B cell (primary cell): ENCODE measurements around the gene CEP68. TPM values are rescaled to one million over a fixed set of nuclear protein-coding genes. Genes with fewer than 3 reads are reported as not detected.

Experiments
- ATAC-seq: fragments of 200-7000 bp; cut with Tn5 transposase; one replicate; pipeline ENCODE4 v1.10.0; 2021; ENCODE audit warnings: low read depth, mild to moderate bottlenecking, moderate number of reproducible peaks, moderate library complexity
- CTCF ChIA-PET: fragments of 350-600 bp; sonication (Branson Sonifier 250); formaldehyde crosslinking; loops from one replicate; lab custom pipeline; 2021; ENCODE audit warnings: antibody characterized with exemption, inconsistent platforms; lab: Charles Lee
- POLR2A ChIA-PET: fragments of 350-600 bp; sonication (Branson Sonifier 250); formaldehyde crosslinking; loops from one replicate; lab custom pipeline; 2021; ENCODE audit warnings: antibody characterized with exemption; lab: Charles Lee
- DNase-seq: peaks from one replicate; pipeline ENCODE4 v3.0.0; 2013
- H2AFZ ChIP-seq: 2 replicates; pipeline ENCODE4 v1.6.1; 2012; ENCODE audit warnings: mild to moderate bottlenecking, low read depth, low read length; ENCODE audit not compliant: insufficient read depth, poor library complexity, severe bottlenecking
- H3K27ac ChIP-seq, 2 donors: 1 replicate in 1 of 2; 2 replicates in 1 of 2; pipeline ENCODE4 v1.5.1; 2012 to 2013; ENCODE audit warnings: low read length in 2 of 2, mild to moderate bottlenecking in 2 of 2, moderate library complexity in 1 of 2
- H3K27me3 ChIP-seq, 4 experiments: fragments of 200-600 bp in 1 of 4; sonication (generic) in 1 of 4; replicated peaks in 1 of 4; 1 replicate in 2 of 4; 2 replicates in 2 of 4; pipeline versions ENCODE4 v1.6.1 to v1.7.0; 2013 to 2016; ENCODE audit warnings: low read length in 3 of 4, mild to moderate bottlenecking in 2 of 4, mixed read lengths in 1 of 4, moderate library complexity in 1 of 4; ENCODE audit not compliant: insufficient read depth in 4 of 4, control insufficient read depth in 3 of 4; ENCODE audit errors: control extremely low read depth in 1 of 4
- H3K36me3 ChIP-seq, 2 experiments: replicated peaks in 1 of 2; 1 replicate in 1 of 2; 2 replicates in 1 of 2; pipeline versions ENCODE4 v1.6.1 to v1.7.1; 2013; ENCODE audit warnings: low read length in 1 of 2; ENCODE audit not compliant: insufficient read depth in 2 of 2, control insufficient read depth in 1 of 2; ENCODE audit errors: control extremely low read depth in 1 of 2, extremely low read depth in 1 of 2
- H3K4me1 ChIP-seq, 2 donors: fragments of 200-600 bp in 1 of 2; sonication (generic) in 1 of 2; 1 replicate in 1 of 2; 2 replicates in 1 of 2; pipeline versions ENCODE4 v1.5.1 to v1.6.1; 2013 to 2017; ENCODE audit warnings: low read length in 2 of 2; ENCODE audit not compliant: control insufficient read depth in 2 of 2, insufficient read depth in 2 of 2
- H3K4me2 ChIP-seq: replicated peaks from 2 replicates; pipeline ENCODE3; 2012; ENCODE audit warnings: mild to moderate bottlenecking, low read depth, low read length; ENCODE audit not compliant: poor library complexity, severe bottlenecking
- H3K4me3 ChIP-seq, 5 experiments: fragments of 200-600 bp in 1 of 5; sonication (generic) in 1 of 5; 1 replicate in 3 of 5; 2 replicates in 2 of 5; pipeline versions ENCODE4 v1.5.1 to v1.7.0; 2011 to 2016; ENCODE audit warnings: low read length in 4 of 5, mild to moderate bottlenecking in 4 of 5, low read depth in 2 of 5, control low read depth in 1 of 5, moderate library complexity in 1 of 5; ENCODE audit not compliant: insufficient read depth in 1 of 5; ENCODE audit errors: control extremely low read depth in 1 of 5, extremely low read depth in 1 of 5
- H3K79me2 ChIP-seq: fragments of 200-600 bp; sonication (generic); one replicate; pipeline ENCODE4 v1.6.0; 2016; ENCODE audit warnings: low read length; ENCODE audit not compliant: control insufficient read depth, insufficient read depth
- H3K9ac ChIP-seq: fragments of 200-600 bp; sonication (generic); 2 replicates; pipeline ENCODE4 v1.6.1; 2017; ENCODE audit warnings: mild to moderate bottlenecking, low read length, moderate library complexity
- H3K9me3 ChIP-seq, 3 donors: one replicate each; pipeline versions ENCODE4 v1.6.1 to v1.7.1; 2013; ENCODE audit warnings: low read length in 2 of 3; ENCODE audit not compliant: control insufficient read depth in 2 of 3, insufficient read depth in 1 of 3; ENCODE audit errors: control extremely low read depth in 1 of 3
- H4K20me1 ChIP-seq: 2 replicates; pipeline ENCODE4 v1.6.0; 2012; ENCODE audit warnings: mild to moderate bottlenecking, low read length; ENCODE audit not compliant: insufficient read depth, control insufficient read depth, poor library complexity, severe bottlenecking
- H3K27ac Mint-ChIP-seq: one replicate; pipeline ENCODE4 v1.8.0; 2021; ENCODE audit warnings: mixed read lengths
- H3K27me3 Mint-ChIP-seq: one replicate; pipeline ENCODE4 v1.8.0; 2021; ENCODE audit warnings: mixed read lengths
- H3K4me1 Mint-ChIP-seq: one replicate; pipeline ENCODE4 v1.8.0; 2021; ENCODE audit warnings: mixed read lengths
- H3K4me3 Mint-ChIP-seq: one replicate; pipeline ENCODE4 v1.8.0; 2021; ENCODE audit warnings: mixed read lengths
- H3K9me3 Mint-ChIP-seq: one replicate; pipeline ENCODE4 v1.8.0; 2022; ENCODE audit warnings: mixed read lengths; ENCODE audit not compliant: insufficient read depth
- EZH2 ChIP-seq: IDR thresholded peaks from 2 replicates; pipeline ENCODE4 v1.6.1; 2012; ENCODE audit warnings: borderline replicate concordance, low read depth, mild to moderate bottlenecking, moderate library complexity, low read length; ENCODE audit not compliant: insufficient read depth, poor library complexity, severe bottlenecking
- WGBS: methylation state at CpG from one replicate; pipeline ENCODE4 v1.1.5; 2013; ENCODE audit warnings: missing lambda C conversion rate; ENCODE audit not compliant: insufficient coverage; 5-methylcytosine and 5-hydroxymethylcytosine counted together
- intact Hi-C: fragments of 100-400 bp; cut with micrococcal nuclease; formaldehyde crosslinking; loops from one replicate; pipeline ENCODE4 v1.10.0; 2022
- polyA plus RNA-seq: library from polyadenylated mRNA; depleted of rRNA; stranded (reverse); fragments of >200 nt; gene quantifications from 2 replicates; pipeline ENCODE4 v1.2.3, GENCODE V29; 2012
- total RNA-seq, 2 donors: library from RNA; stranded (reverse); fragments of 120-200 nt in 1 of 2; gene quantifications; 1 replicate in 1 of 2; 2 replicates in 1 of 2; pipeline versions ENCODE4 v1.2.3 to v1.2.4, GENCODE V29; 2013 to 2022
- TF ChIP-seq, protein P1 (sequence below): fragments of 200-600 bp; IDR thresholded peaks from one replicate; pipeline ENCODE4 v1.8.0; 2022; ENCODE audit warnings: antibody characterized with exemption, mild to moderate bottlenecking

The CEP68 gene
- total and polyA plus RNA-seq, 2 donors (not counting 1 experiment from before 2014, with no cell fraction given), result 11.0 to 32.0 TPM

- Histone ChIP-seq H3K9ac (no peak overlapping the region), H3K79me2 (no peaks in the 10 kb centered on the region), H3K4me2 (no peak overlapping the region), H2AFZ (no peak overlapping the region), H3K27ac (no peak overlapping the region), H3K36me3 (peaks cover under 1 to 61% of the 10 kb centered on the region in 2 experiments), H4K20me1 (no peaks in the 10 kb centered on the region), H3K9me3 (no peaks in the 10 kb centered on the region), H3K4me3 (no peak overlapping the region), H3K4me1 (peaks cover 7 to 18% of the 10 kb centered on the region in 2 donors), H3K27me3 (no peaks in the 10 kb centered on the region)
- H3K4me1 Mint-ChIP-seq, result peaks cover 34% of the 10 kb centered on the region
- H3K9me3 Mint-ChIP-seq, result no peaks in the 10 kb centered on the region
- no peaks in the 10 kb centered on the region for H3K27me3 Mint-ChIP-seq
- ATAC-seq (no peak), DNase-seq (no peak)
- POLR2A ChIA-PET, result interaction anchor here (0.6 kb wide), 1 partner anchor 46 kb away, joined by 3 read pairs; no protein-coding TSS in a partner anchor
- intact Hi-C loops, result no loop called here
- WGBS, result 96% methylated on average over 6 of the region's 12 CpGs
- no peak overlapping the region for H3K4me3 Mint-ChIP-seq
- no peak for TF ChIP-seq EZH2
- CTCF ChIA-PET, result interaction anchor here (1.4 to 1.8 kb wide), 2 partner anchors 9 kb away, joined by 3 to 8 read pairs; no protein-coding TSS in a partner anchor
- peak overlapping the region; percentile 17 for H3K27ac Mint-ChIP-seq
These were observed 17.8 kb downstream of the CEP68 start for GRCh38 chr2:65073879-65074565.

- no peak for DNase-seq
- Histone ChIP-seq H3K4me2 (no peak overlapping the region), H4K20me1 (no peaks in the 10 kb centered on the region), H3K9me3 (no peaks in the 10 kb centered on the region), H3K36me3 (peaks cover 4 to 53% of the 10 kb centered on the region in 2 experiments), H3K27me3 (no peaks in the 10 kb centered on the region), H3K9ac (no peak overlapping the region), H3K79me2 (no peaks in the 10 kb centered on the region), H3K4me3 (no peak overlapping the region), H3K4me1 (peaks cover 7 to 18% of the 10 kb centered on the region in 2 donors), H3K27ac (no peak overlapping the region), H2AFZ (no peak overlapping the region)
- TF ChIP-seq, protein P1, sequence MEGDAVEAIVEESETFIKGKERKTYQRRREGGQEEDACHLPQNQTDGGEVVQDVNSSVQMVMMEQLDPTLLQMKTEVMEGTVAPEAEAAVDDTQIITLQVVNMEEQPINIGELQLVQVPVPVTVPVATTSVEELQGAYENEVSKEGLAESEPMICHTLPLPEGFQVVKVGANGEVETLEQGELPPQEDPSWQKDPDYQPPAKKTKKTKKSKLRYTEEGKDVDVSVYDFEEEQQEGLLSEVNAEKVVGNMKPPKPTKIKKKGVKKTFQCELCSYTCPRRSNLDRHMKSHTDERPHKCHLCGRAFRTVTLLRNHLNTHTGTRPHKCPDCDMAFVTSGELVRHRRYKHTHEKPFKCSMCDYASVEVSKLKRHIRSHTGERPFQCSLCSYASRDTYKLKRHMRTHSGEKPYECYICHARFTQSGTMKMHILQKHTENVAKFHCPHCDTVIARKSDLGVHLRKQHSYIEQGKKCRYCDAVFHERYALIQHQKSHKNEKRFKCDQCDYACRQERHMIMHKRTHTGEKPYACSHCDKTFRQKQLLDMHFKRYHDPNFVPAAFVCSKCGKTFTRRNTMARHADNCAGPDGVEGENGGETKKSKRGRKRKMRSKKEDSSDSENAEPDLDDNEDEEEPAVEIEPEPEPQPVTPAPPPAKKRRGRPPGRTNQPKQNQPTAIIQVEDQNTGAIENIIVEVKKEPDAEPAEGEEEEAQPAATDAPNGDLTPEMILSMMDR, result no peak
- no peak for TF ChIP-seq EZH2
- ChIA-PET CTCF (interaction anchor here (1.8 kb wide), 1 partner anchor 10 kb away, joined by 8 read pairs; no protein-coding TSS in a partner anchor), POLR2A (no interaction called here)
- no peak overlapping the region for H3K27ac Mint-ChIP-seq
- H3K9me3 Mint-ChIP-seq, result no peaks in the 10 kb centered on the region
- WGBS, result 90% methylated on average over 2 of the region's 9 CpGs
- H3K4me1 Mint-ChIP-seq, result peaks cover 34% of the 10 kb centered on the region
- H3K27me3 Mint-ChIP-seq, result no peaks in the 10 kb centered on the region
- ATAC-seq, result no peak
- H3K4me3 Mint-ChIP-seq, result no peak overlapping the region
- intact Hi-C loops, result no loop called here
These were observed 19.0 kb downstream of the CEP68 start for GRCh38 chr2:65075176-65075575.
